MCF 10A (cell line): ENCODE data around the gene ZNF778. TPM values are rescaled to one million over a fixed set of nuclear protein-coding genes. Genes with fewer than 3 reads are reported as not detected.

Source experiments
- BruUV-seq: library from RNA; stranded (reverse); fragments of 400-500 nt; replicated peaks from 2 replicates; lab custom pipeline; 2021; lab: Mats Ljungman, UMichigan
- CTCF ChIA-PET: fragments of 300-600 bp; sonication (Branson Sonifier 250); formaldehyde crosslinking; extraction: SDS; loops from one replicate; lab custom pipeline; 2021; ENCODE audit warnings: antibody characterized with exemption, inconsistent platforms; lab: Yijun Ruan, JAX
- POLR2A ChIA-PET: fragments of 300-600, 350-650 bp; sonication (Branson Sonifier 250); formaldehyde crosslinking; extraction: SDS; loops from one replicate; lab custom pipeline; 2020; ENCODE audit warnings: antibody characterized with exemption, inconsistent platforms; lab: Yijun Ruan, JAX
- DNase-seq: peaks from one replicate; pipeline ENCODE4 v3.0.0-alpha.2; 2018; ENCODE audit not compliant: unreplicated experiment
- H3K27ac Mint-ChIP-seq: one replicate; pipeline ENCODE4 v1.8.0; 2022; ENCODE audit warnings: mild to moderate bottlenecking, low read depth, mixed read lengths; ENCODE audit not compliant: unreplicated experiment
- H3K27me3 Mint-ChIP-seq: one replicate; pipeline ENCODE4 v1.8.0; 2022; ENCODE audit warnings: mixed read lengths; ENCODE audit not compliant: insufficient read depth, unreplicated experiment
- H3K36me3 Mint-ChIP-seq: one replicate; pipeline ENCODE4 v1.8.0; 2022; ENCODE audit warnings: mild to moderate bottlenecking, moderate library complexity, mixed read lengths; ENCODE audit not compliant: insufficient read depth, unreplicated experiment
- H3K4me1 Mint-ChIP-seq: one replicate; pipeline ENCODE4 v1.8.0; 2022; ENCODE audit warnings: mixed read lengths; ENCODE audit not compliant: insufficient read depth, unreplicated experiment
- H3K4me3 Mint-ChIP-seq: one replicate; pipeline ENCODE4 v1.8.0; 2022; ENCODE audit warnings: mild to moderate bottlenecking, moderate library complexity, mixed read lengths; ENCODE audit not compliant: unreplicated experiment
- H3K9me3 Mint-ChIP-seq: one replicate; pipeline ENCODE4 v1.8.0; 2022; ENCODE audit warnings: mixed read lengths; ENCODE audit not compliant: unreplicated experiment
- intact Hi-C: fragments of 100-400 bp; cut with micrococcal nuclease; formaldehyde crosslinking; loops from 2 replicates; pipeline ENCODE4 v1.14.1; 2022
- total RNA-seq: library from RNA; stranded (reverse); gene quantifications from 2 replicates; pipeline ENCODE4 v1.2.3, GENCODE V29; 2022
- TF ChIP-seq, protein P1 (sequence below): fragments of 200-600 bp; IDR thresholded peaks from one replicate; pipeline ENCODE4 v1.8.0; 2022; ENCODE audit warnings: antibody characterized with exemption, mild to moderate bottlenecking; ENCODE audit not compliant: unreplicated experiment

ZNF778 gene
- total RNA-seq, 1 experiment from 2014 or later, result 15.8 TPM

DNA sequence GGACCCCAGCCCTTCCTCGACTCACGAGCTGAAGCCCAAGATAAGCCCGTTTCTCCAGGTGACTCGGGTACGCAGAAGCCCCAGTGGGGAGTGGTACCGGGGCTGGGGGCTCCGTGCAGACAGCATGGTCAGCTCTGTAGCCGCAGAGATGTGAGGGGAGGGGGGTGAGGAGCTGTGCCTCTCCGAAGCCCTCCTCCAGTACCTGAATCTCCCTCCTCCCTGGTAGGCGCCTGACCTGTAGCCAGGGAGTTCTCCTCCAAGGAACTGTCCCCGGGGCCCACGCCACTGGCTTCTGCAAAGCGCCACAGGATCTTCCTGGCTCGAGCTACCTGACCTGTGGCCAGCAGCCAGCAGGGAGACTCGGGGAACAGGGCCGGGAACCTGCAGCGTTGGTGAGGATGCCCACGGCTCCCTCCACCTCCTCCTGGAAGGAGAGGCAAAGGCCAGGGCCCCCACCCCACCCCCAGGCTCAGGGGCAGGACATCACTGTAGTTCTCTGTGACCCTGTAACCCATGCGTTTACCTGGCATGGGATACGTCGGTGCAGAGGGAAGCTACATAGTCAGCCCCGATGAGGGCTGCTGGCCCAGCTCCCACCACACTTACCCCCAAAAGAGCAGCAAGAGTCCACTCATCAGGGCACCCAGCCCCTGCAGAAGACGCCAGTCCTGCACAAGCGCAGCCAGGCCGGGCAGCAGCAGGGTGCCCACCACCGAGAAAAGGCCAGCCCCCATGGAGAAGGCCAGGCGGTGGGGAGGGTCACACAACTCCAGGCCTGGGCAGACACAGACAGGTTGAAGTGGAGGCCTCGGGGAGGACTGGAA, 18.9 kb upstream of the ZNF778 start:
- no peak overlapping the region for H3K4me3 Mint-ChIP-seq
- no peaks in the 10 kb centered on the region for H3K9me3 Mint-ChIP-seq
- TF ChIP-seq, protein P1, sequence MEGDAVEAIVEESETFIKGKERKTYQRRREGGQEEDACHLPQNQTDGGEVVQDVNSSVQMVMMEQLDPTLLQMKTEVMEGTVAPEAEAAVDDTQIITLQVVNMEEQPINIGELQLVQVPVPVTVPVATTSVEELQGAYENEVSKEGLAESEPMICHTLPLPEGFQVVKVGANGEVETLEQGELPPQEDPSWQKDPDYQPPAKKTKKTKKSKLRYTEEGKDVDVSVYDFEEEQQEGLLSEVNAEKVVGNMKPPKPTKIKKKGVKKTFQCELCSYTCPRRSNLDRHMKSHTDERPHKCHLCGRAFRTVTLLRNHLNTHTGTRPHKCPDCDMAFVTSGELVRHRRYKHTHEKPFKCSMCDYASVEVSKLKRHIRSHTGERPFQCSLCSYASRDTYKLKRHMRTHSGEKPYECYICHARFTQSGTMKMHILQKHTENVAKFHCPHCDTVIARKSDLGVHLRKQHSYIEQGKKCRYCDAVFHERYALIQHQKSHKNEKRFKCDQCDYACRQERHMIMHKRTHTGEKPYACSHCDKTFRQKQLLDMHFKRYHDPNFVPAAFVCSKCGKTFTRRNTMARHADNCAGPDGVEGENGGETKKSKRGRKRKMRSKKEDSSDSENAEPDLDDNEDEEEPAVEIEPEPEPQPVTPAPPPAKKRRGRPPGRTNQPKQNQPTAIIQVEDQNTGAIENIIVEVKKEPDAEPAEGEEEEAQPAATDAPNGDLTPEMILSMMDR, result no peak
- BruUV-seq, result no TSS peak
- POLR2A ChIA-PET, result no interaction called here
- intact Hi-C loops, result no loop called here
- CTCF ChIA-PET, result no interaction called here
- DNase-seq, result no peak
- H3K27ac Mint-ChIP-seq, result no peak overlapping the region
- no peaks in the 10 kb centered on the region for H3K4me1 Mint-ChIP-seq
- H3K27me3 Mint-ChIP-seq, result peaks cover 15% of the 10 kb centered on the region
- H3K36me3 Mint-ChIP-seq, result peaks cover 4% of the 10 kb centered on the region

GRCh38 chr16:89199241-89200123, 18.0 kb upstream of the ZNF778 start:
- TF ChIP-seq, protein P1, result no peak
- no TSS peak for BruUV-seq
- Mint-ChIP-seq H3K27ac (no peak overlapping the region), H3K4me1 (no peaks in the 10 kb centered on the region), H3K27me3 (peaks cover 16% of the 10 kb centered on the region), H3K4me3 (no peak overlapping the region), H3K9me3 (no peaks in the 10 kb centered on the region), H3K36me3 (peaks cover 4% of the 10 kb centered on the region)
- no peak for DNase-seq
- ChIA-PET CTCF (interaction anchor here (0.5 kb wide), 1 partner anchor 91 kb away, joined by 3 read pairs; no protein-coding TSS in a partner anchor), POLR2A (no interaction called here)
- intact Hi-C loops, result no loop called here

DNA sequence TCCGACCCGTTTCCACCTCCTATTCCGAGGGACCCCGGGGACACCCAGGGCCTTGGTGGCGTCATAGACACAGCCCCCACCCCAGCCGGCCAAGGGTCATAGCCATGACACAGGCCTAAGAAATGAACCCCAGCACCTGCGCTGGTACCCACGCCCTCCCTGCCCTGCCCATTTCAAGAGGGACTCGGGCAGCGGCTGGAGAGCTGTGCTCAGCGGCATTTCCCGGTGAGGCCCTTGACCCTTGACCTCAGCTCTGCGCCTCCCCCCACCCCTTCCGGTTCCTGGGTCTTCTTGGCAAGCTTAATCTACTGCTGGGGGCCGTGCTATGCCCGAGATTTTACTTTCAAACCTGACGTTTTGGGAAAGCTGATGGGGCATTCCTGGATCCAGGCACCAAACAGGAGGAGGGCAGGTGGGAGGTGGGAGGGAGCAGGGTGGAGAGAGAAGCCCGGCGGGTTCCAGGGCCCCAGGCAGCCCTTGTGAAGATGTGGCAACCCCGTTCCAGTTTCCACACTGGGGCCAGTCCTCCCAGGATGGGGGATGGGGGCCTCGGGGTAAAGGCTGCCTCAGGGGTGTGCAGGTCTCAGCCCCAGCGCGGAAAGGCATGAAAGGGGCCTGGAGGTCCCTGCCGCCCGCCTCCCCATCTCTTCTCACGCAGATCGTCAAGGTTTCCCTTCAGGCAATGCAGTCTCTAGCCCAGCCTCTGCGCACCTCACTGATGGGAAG, 17.2 kb upstream of the ZNF778 start, which contains the start of gene SLC22A31:
Gene SLC22A31, minus strand, starts transcription at position 414 of the 726 bp plus-strand sequence. Its CDS starts 36 bp downstream, at position 378.
- ChIA-PET POLR2A (no interaction called here), CTCF (interaction anchor here (0.5 kb wide), 1 partner anchor 91 kb away, joined by 3 read pairs; no protein-coding TSS in a partner anchor)
- no peak within 1 kb of the TSS for H3K27ac Mint-ChIP-seq
- H3K36me3 Mint-ChIP-seq, result peaks cover 4% of the 10 kb centered on the region
- peaks cover 16% of the 10 kb centered on the region for H3K27me3 Mint-ChIP-seq
- no peaks in the 10 kb centered on the region for H3K9me3 Mint-ChIP-seq
- DNase-seq, result no peak
- TF ChIP-seq, protein P1, result no peak
- intact Hi-C loops, result no loop called here
- BruUV-seq, result no TSS peak
- no peaks in the 10 kb centered on the region for H3K4me1 Mint-ChIP-seq
- H3K4me3 Mint-ChIP-seq, result no peak within 1 kb of the TSS
